ENCODE data around the gene PUDP. TPM values are rescaled to one million over a fixed set of nuclear protein-coding genes. Genes with fewer than 3 reads are reported as not detected.
A peak's percentile ranks its signal among the peaks of the same experiment; 100 is the strongest.

PUDP gene
- total RNA-seq, 2 donors from 2014 or later: 19.4 to 37.2 TPM

GRCh38 chrX:7054219-7055216, 93.4 kb downstream of the PUDP start:
- no peaks in the 10 kb centered on the region for H3K4me1 ChIP-seq (ENCODE audit: control insufficient read depth, insufficient read depth, low read length)
- WGBS, 2 experiments (ENCODE audit: insufficient coverage in 1 of 2, insufficient read length in 1 of 2): 88 to 92% methylated on average over 7 to 14 of the region's 14 CpGs
- TF ChIP-seq CTCF (conservative IDR thresholded peaks at IDR 0.05): no peak
- H3K4me3 ChIP-seq (ENCODE audit: low read length): no peak overlapping the region
- Mint-ChIP-seq H3K4me3 (no peak overlapping the region), H3K27me3 (ENCODE audit: insufficient read depth) (no peaks in the 10 kb centered on the region), H3K4me1 (peaks cover 5% of the 10 kb centered on the region), H3K36me3 (ENCODE audit: low read depth) (peaks cover 59% of the 10 kb centered on the region), H3K9me3 (peaks cover 2% of the 10 kb centered on the region), H3K27ac (no peak overlapping the region)
- H3K27me3 ChIP-seq (ENCODE audit: control insufficient read depth, insufficient read depth, low read length, poor library complexity, severe bottlenecking): no peaks in the 10 kb centered on the region
- peaks cover 5% of the 10 kb centered on the region for H3K36me3 ChIP-seq (ENCODE audit: control insufficient read depth, insufficient read depth, low read length)
- H3K9ac ChIP-seq (ENCODE audit: extremely low read depth, low read length, poor library complexity, severe bottlenecking): no peak overlapping the region
- no peak for DNase-seq
- no peaks in the 10 kb centered on the region for H3K9me3 ChIP-seq (ENCODE audit: control insufficient read depth, low read length)
- no peak overlapping the region for H3K27ac ChIP-seq (ENCODE audit: low read depth, low read length)

GRCh38 chrX:7052541-7052940, 95.4 kb downstream of the PUDP start:
- no peaks in the 10 kb centered on the region for H3K4me1 ChIP-seq (ENCODE audit: control insufficient read depth, insufficient read depth, low read length)
- H3K27me3 Mint-ChIP-seq (ENCODE audit: insufficient read depth): no peaks in the 10 kb centered on the region
- peaks cover 2% of the 10 kb centered on the region for H3K9me3 Mint-ChIP-seq
- WGBS, 2 experiments (ENCODE audit: insufficient coverage in 1 of 2, insufficient read length in 1 of 2): 96 to 100% methylated on average over 3 to 6 of the region's 6 CpGs
- DNase-seq: no peak
- H3K9ac ChIP-seq (ENCODE audit: extremely low read depth, low read length, poor library complexity, severe bottlenecking): no peak overlapping the region
- H3K4me3 Mint-ChIP-seq: no peak overlapping the region
- H3K36me3 Mint-ChIP-seq (ENCODE audit: low read depth): peaks cover 57% of the 10 kb centered on the region
- peaks cover 6% of the 10 kb centered on the region for H3K36me3 ChIP-seq (ENCODE audit: control insufficient read depth, insufficient read depth, low read length)
- no peak overlapping the region for H3K4me3 ChIP-seq (ENCODE audit: low read length)
- H3K27ac Mint-ChIP-seq: no peak overlapping the region
- no peak for TF ChIP-seq CTCF (conservative IDR thresholded peaks at IDR 0.05)
- H3K4me1 Mint-ChIP-seq: peaks cover 5% of the 10 kb centered on the region
- H3K27me3 ChIP-seq (ENCODE audit: control insufficient read depth, insufficient read depth, low read length, poor library complexity, severe bottlenecking): no peaks in the 10 kb centered on the region
- H3K27ac ChIP-seq (ENCODE audit: low read depth, low read length): no peak overlapping the region
- H3K9me3 ChIP-seq (ENCODE audit: control insufficient read depth, low read length): no peaks in the 10 kb centered on the region

- no peak for TF ChIP-seq CTCF (conservative IDR thresholded peaks at IDR 0.05)
- no peak overlapping the region for H3K9ac ChIP-seq (ENCODE audit: extremely low read depth, low read length, poor library complexity, severe bottlenecking)
- Mint-ChIP-seq H3K27ac (no peak overlapping the region), H3K36me3 (ENCODE audit: low read depth) (peaks cover 39% of the 10 kb centered on the region), H3K27me3 (ENCODE audit: insufficient read depth) (no peaks in the 10 kb centered on the region), H3K4me1 (peaks cover 9% of the 10 kb centered on the region), H3K4me3 (no peak overlapping the region), H3K9me3 (no peaks in the 10 kb centered on the region)
- H3K27ac ChIP-seq (ENCODE audit: low read depth, low read length): peak overlapping the region; percentile 44
- WGBS, 2 experiments (ENCODE audit: insufficient coverage in 1 of 2, insufficient read length in 1 of 2): 38 to 83% methylated on average over 2 to 11 of the region's 11 CpGs
- no peak for DNase-seq
- no peaks in the 10 kb centered on the region for H3K27me3 ChIP-seq (ENCODE audit: control insufficient read depth, insufficient read depth, low read length, poor library complexity, severe bottlenecking)
- H3K4me1 ChIP-seq (ENCODE audit: control insufficient read depth, insufficient read depth, low read length): no peaks in the 10 kb centered on the region
- peaks cover 6% of the 10 kb centered on the region for H3K36me3 ChIP-seq (ENCODE audit: control insufficient read depth, insufficient read depth, low read length)
- no peak overlapping the region for H3K4me3 ChIP-seq (ENCODE audit: low read length)
- no peaks in the 10 kb centered on the region for H3K9me3 ChIP-seq (ENCODE audit: control insufficient read depth, low read length)
These were observed 97.7 kb downstream of the PUDP start for GRCh38 chrX:7050271-7050670.
